ENCODE measurements around the gene HEATR5A.
"Not testable (repeated sequence)": the region's sequence is repeated elsewhere in the genome, so short reads cannot be mapped to it uniquely, and the experiment has no call there.

Gene HEATR5A

DNA sequence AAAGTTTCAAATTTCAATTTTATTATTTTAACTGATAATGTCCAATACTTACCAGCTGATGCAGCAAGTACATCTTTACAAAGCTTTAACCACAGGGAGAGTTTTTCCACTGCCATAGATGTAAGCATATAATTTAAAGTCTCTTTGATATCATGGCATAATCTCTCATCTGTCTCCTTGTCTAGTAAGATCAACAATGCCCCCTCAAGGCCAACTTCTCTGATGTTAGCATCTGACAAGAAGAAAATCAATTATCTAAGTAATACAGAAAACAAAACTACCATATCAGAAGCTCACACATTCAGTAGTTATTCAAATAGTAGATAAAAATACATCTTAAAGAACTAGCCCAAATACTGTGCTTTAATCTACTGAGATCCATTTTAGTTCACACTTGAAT, 94.2 kb downstream of the HEATR5A start:
- DNase-seq (ENCODE audit: low spot score): no peak

DNA sequence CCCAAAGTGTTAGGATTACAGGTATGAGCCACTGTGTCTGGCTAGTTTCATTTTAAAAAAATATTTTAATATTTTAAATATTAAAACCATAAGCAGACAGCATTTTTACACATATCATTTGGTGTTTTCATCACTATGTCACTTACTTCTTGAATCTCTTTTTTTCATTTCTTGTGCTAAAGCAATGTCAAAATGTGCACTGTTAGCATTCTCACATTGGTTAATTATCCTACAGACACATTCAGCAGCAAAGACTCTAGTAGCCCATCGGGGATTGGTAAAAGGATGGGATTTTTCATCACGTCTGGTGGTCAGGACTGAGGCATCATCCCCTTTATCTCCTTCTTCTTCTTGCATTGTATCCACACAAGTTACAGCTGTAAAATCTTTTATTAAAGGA, 96.9 kb downstream of the HEATR5A start:
- no peak for DNase-seq (ENCODE audit: low spot score)

DNA sequence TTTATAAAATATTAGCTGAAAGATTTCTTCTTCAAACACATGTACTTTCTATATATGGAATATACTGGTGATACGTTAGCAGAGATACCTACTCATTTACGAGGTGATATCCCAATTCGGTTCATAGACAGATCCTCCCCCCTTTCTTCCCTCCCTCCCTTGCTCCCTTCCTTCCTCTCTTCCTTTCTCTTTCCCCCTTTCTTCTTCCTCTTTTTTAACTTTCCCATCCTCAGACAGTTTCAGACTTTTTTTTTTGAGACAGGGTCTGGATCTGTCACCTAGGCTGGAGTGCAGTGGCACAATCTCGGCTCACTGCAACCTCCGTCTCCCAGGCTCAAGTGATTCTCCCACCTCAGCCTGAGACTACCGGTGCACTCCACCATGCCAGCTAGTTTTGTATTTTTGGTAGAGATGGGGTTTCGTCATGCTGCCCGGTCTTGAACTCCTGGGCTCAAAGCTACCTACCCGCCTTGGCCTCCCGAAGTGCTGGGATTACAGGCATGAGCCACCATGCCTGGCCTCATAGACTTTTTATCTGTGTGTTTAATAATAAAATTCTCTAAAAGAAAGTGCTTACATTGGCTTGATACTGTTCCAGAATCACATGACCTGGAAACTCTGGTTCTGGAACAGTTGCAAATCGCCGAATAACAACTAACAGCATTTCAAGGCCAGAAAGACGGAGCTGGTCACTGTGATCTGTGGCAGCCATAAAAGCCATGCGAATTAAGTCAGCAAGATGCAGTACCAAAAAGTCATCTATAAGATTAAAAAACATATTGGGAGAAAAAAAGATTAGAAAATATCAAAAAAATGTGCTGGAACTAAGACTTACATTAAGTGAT, 99.2 kb downstream of the HEATR5A start:
- no peak for DNase-seq (ENCODE audit: low spot score)

DNA sequence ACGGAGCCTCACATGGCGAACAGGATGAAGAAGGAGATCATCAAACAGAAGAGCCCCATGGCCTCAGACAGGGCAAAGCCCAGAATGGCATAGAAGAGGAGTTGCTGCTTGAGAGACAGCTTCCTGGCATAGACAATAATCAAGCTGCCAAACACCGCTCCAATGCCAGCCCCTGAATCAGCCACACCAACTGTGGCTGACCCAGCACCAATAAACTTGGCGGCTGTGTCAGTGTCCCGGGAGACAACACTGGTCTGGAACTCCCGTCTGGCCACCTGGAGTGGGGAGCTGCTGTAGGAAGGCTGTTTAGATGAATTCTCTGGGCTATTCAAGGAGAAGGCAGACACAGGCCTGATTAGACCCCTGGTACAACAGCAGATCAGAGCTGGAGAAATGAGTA, 100.1 kb downstream of the HEATR5A start:
- no peak for DNase-seq (ENCODE audit: low spot score)

DNA sequence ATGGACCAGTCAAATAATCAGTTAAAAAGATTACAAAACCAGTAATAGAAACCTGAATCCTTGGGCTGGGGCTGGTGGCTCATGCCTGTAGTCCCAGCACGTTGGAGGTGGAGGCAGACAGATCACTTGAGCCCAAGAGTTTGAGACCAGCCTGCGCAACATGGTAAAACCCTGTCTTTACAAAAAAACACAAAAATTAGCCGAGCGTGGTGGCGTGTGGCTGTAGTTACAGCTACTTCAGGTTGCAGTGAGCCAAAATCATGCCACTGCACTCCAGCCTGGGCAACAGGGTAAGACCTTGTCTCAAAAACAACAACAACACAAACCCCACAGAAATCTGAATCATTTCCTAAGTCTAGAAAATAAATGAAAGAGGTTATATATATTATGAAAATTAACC, 100.6 kb downstream of the HEATR5A start:
- no peak for DNase-seq (ENCODE audit: low spot score)

DNA sequence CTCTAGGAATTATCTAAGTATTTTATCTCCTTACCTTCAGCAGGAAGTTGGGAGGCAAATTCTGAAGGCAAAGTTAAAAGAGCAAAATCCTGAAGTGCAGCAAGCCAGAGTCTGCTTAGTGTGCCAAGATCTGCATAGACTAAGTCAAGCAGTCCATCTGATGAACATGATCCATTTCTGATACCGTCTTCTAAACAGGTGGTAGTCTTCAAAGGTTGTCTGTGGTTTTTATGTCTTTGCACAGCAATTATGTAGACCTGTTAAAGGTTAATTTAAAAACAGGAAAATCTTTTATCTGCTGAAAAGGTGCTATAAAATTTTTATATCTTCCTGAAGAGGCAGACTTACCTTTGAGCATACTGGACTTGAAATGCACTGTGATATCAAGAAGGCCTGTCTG, 107.4 kb downstream of the HEATR5A start:
- DNase-seq (ENCODE audit: low spot score): no peak

DNA sequence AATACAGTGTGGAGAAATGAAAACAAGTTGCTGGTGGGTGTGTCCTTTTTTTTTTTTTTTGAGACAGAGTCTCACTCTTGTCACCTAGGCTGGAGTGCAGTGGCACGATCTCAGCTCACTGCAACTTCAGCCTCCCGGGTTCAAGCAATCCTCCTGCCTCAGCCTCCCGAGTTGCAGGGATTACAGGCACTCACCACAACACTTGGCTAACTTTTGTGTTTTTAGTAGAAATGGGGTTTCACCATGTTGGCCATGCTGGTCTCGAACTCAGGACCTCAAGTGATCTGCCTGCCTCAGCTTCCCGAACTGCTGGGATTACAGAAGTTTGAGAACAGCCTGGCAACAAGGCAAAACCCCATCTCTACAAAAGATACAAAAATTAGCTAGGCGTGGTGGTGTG, 108.0 kb downstream of the HEATR5A start:
- DNase-seq (ENCODE audit: low spot score): not testable (repeated sequence)

DNA sequence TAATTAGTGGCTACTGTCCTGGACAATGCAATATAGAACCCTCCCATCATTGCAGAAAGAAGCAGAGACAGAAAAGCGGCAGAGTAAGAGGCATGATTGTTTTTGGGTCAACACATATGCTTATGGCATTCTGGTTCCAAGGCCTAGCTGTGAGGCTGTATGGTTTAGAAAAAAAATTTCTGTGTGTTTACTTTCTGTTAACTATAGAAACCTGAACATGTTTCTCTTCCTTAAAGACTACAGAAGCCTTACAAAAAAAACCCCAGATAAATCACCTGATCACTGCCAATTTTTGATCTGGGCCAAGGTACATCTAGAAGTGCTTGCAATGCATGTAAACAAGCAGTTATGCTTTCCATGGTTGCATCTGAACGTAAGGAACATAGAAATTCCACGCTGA, 112.7 kb downstream of the HEATR5A start:
- no peak for DNase-seq (ENCODE audit: low spot score)

DNA sequence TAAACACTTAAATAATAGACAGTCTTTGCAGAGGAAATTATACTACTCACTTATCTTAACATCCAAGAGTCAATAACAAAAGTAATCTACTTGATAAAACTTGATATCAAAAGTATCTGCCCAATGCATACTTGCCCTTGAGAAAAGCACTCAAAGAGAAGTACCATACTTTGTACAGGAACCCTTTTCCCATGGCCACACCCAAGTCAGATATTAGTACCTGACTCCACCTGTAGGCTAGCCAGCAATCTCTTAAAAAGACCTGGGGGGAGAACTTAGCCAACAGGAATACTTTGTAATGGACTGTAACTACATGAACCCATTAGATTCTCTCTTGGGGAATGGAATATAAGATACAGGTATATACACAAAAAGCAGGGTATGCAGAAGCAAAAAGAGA, 113.2 kb downstream of the HEATR5A start:
- DNase-seq (ENCODE audit: low spot score): no peak

DNA sequence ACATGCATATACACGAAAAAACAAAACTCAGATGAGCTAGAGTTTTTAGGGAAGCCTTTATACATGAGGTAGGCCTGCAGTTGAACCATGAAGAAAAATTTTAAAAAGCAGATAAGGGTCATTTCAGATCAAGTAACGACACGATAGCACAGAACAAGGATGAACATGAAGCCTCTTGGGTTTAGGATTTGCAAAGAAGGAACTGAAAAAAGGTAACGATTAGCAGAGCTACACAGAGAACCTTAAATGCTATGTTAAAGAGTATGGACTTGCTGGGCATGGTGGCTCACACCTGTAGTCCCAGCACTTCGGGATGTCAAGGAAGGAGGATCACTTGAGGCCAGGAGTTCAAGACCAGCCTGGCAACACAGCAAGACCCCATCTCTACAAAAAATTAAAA, 116.7 kb downstream of the HEATR5A start:
- no peak for DNase-seq (ENCODE audit: low spot score)

DNA sequence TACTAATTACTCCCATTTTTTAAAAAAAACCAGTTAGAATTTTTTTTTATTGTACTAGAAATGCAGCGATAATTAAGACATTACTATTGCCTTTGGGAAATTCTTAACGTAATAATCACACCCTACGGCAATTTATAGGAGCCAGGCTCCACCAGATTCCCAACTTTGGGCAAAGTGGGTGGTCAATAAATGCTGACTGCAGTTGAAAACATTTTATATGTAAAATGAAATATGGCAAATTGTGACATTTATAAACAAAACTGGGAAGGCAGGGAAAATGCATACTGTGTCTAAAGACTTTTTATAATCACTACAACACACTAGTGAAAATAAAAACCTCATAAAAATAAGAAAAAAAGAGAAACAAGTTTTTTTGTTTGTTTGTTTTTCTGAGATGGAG, 119.5 kb downstream of the HEATR5A start:
- DNase-seq (ENCODE audit: low spot score): no peak

DNA sequence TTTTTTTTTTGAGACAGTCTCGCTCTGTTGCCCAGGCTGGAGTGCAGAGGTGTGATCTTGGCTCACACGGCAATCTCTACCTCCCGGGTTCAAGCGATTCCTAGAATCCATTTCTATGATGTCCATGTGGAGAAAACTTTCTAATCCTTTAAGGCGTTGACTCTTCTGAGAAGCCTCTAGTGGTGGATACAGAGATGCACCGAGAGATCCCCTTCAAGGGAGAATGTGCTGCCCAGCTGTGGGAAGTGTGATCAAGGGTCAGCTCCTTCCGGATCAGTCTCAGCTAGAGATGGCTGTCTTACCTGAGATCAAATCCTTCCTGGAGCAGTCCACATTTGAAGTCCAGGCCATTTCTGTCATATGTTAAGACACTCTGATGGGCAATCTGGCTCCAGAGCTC, 120.1 kb downstream of the HEATR5A start:
- no peak for DNase-seq (ENCODE audit: low spot score)

DNA sequence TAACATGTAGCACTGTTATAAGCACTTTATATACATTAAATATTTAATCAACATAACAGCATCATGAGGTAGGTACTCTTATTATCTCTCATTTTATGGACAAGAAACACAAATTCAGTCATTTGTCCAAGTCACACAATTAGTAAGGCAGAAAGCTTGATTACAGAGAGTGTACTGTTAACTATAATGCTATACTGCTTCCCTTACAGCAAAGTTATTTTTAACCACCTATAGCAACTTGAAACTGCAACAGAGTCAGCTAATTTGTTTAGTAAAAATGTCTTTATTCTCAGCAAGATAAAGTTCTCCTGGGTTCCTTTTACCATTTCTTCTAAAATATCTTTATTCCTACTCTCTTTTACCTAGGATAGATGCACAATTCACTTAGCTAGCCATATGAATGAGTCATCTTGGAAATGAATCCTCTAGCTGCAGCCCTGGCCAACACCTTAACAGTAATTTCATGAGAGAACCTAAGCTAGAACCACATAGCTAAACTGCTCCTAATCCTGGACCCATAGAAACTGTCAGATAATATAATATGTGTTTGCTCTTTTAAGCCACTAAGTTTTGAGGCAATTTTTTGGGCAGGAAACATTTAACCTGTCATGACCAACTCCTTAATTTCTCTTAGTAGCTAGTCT, 122.5 kb downstream of the HEATR5A start:
- DNase-seq (ENCODE audit: low spot score): no peak

DNA sequence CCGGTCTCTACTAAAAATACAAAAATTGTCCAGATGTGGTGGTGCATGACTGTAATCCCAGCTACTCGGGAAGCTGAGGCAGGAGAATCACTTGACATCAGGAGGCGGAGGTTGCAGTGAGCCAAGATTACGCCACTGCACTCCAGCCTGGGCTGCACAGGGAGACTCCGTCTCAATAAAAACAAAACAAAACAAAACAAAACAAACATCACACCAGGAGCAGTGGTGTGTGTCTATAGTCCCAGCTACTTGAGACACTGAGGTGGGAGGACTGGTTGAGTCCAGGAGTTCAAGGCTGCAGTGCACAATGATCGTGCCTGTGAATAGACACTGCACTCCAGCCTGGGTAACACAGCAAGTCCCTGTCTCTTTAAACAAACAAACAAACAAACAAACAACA, 123.2 kb downstream of the HEATR5A start:
- no peak for DNase-seq (ENCODE audit: low spot score)

DNA sequence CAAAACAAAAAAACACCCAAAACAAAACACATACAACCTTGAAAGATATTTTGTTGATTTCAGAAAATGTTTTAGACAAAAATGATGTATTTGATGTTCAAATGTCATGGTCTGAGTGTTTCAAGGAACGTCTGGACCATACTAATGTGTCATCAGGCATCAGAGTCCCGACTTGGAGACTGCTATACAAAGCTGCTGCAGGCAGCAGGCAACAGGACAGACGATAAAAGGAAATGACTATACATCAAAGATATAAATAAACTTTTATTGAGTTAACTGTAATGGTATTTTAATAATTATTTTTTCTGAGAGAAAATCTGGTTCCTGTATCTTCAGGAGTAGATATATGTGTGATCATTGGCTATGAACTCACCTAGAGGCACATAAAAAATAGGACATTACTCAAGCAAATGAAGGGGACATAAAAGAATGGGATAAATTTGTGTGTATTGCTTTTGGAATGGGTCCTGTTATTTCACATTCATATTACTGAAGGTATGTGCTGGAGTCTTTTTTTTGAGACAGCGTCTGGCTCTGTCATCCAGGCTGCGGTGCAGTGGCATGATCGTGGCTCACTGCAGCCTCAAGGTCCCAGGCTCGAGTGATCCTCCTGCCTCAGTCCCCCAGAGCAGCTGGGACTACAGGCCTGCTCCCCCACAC, 125.5 kb downstream of the HEATR5A start:
- no peak for DNase-seq (ENCODE audit: low spot score)

DNA sequence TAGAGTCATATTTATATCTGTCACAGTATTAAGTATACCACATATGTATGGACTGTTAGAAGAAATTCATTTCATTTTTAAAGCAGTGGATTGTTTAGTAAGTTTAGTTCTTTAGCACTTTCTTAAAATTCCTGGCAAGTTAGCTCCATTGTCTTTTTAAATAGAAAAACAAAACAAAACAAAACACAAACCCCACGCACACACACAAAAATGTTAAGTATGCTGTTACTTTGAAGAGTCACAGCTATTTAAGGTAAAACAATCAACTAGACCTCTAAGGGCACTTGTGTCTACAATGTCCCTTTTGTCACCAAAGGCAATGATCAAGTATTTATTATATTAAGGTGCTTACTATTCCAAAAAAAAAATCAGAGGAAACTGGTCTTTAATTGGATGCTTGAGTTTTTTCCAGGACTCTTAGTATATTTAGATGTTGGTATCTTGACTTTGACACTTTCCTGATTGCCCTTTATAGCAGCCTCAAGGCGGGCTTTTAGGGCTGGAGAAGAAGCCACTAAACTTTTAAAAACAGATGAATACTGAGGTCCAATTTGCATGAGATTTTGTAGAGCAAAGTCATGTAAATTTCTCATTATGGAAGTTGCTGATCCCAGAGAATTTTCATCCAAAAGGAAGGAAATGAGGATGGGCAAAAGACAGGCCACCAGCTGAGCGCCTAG, 127.3 kb downstream of the HEATR5A start:
- DNase-seq (ENCODE audit: low spot score): no peak

DNA sequence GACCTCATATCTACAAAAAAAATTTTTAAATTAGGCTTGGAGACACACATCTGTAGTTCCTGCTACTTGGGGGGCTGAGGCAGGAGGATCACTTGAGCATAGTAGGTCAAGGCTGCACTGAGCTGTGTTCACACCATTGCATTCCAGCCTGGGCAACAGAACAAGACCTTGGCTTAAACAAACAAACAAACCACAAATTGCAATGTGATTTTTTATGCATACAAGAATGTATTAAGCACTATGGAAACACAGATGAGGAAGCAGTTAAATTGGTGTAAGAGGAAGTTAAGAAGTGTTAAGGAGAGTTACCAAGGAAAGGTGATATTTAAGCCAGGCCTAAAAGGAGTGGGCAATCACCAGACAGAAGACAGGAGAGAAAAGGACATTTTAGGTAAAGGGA, 129.1 kb downstream of the HEATR5A start:
- no peak for DNase-seq (ENCODE audit: low spot score)

DNA sequence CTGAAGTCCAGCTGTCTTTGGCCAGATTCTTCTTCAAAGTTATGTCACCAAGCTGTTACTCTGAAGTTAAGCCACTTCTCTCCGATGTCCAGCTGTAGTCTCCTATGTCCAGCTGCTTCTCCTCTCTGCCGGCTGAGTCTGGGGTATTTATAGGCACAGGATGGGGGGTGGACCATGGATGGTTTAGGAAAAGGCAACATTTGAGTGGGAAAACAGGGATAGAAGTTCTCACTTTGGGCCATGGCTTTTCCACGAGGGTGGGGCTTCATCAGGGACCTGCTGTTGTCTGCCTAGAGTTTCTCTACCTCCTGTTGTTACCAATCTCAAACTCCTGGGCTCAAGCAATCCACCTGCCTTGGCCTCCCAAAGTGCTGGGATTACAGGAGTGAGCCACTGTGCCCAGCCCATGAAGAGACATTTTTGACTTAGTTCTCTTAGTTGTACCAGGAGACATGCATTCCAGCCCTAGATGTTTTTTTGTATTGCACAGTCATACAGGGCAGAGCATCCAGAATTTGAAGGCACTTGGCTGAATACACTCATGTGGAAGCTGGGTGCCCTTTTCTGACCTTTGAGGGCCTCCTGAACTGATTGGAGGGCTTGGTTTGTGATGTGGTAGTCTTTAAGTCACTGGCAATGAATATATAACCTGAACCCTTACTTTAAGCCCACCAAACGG, 132.9 kb downstream of the HEATR5A start:
- DNase-seq (ENCODE audit: low spot score): no peak

DNA sequence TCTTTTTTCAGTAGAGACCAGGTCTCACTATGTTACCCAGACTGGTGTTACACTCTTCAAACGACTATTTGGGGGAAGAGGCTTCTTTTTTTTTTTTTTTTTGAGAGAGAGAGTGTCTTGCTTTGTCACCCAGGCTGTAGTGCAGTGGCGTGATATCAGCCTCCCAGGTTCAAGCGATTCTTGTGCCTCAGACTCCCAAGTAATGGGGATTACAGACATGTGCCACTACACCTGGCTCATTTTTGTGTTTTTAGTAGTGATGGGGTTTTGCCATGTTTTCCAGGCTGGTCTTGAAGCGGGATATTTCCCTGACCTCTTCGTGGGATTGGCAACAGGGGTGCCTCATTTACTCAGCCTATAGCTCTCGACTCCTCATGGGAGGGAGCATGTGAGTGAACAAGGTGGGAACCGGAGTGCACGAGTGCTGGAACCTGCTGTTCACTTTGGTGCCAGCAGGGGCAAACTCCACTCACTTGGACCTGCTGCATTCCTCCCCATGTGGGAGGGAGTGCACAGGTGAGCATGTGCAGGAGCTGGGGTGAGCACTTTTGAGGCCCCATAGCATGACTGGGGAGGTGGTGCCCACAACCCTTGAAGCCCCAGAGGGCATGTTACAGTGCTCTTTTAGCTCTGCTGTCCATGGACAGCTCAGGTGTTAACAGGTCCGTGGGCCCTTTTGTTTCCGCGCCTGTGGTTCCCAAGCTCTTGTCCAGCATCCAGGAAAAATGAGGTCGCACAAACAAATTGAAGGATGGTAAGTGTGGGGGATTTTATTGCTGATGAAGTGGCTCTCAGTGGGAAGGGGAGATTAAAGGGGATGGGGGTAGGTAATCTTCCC, 133.7 kb downstream of the HEATR5A start:
- no peak for DNase-seq (ENCODE audit: low spot score)

DNA sequence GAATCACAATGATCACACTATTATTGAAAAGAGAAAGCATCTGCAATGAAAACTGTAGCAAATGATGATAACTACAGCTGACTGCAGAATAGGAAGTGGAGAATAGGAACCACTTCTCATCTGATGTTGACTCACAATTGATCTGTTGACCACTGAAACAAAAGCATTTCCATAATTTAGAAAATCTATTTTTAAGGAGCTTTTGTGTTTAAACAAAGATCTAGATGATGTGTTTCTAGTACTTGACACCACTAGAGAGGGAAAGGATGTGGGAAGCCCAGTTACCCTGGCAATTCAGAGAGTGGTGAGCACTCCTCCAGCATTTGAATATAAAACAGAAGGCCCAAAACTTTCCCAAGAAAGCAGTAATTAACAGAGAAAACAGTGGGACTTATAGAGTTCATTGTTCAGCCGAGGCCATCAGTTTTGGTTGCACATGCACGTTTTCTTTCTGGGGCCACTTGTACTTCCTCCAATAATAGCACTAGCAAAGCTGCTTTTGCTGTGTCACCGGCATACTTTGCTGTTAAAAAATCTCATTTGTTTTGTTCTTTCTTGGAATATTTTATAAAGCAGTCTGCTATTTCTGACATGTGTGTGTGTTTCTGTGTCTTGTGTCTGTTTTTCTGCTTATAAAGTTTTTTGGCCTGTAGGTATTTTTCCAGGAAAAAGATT, 136.6 kb downstream of the HEATR5A start:
- no peak for DNase-seq (ENCODE audit: low spot score)

DNA sequence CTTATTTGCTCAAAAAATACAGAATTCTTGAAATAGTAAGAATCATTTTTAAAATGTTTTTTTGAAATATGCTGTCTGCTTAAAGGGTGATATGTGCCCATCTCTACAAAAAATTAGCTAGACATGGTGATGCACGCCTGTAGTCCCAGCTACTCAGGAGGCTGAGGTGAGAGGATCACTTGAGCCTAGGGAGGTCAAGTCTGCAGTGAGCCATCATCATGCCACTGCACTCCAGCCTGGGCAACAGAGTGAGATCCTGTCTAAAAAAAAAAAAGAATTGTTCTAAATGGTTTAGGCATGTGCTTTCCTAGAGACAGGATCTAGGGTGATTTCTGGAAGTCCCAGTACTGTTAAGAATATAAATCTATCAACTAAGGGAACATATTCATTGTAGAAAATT, 137.2 kb downstream of the HEATR5A start:
- DNase-seq (ENCODE audit: low spot score): no peak
